HL-60 (cell line): ENCODE data around the gene MPP3.

Source experiments
- POLR2AphosphoS5 ChIP-seq: IDR thresholded peaks from 2 replicates; pipeline ENCODE4 v1.6.1; 2012; ENCODE audit warnings: low read depth
- SPI1 ChIP-seq: IDR thresholded peaks from 2 replicates; pipeline ENCODE4 v1.6.1; 2012; ENCODE audit warnings: low read depth, mild to moderate bottlenecking, borderline replicate concordance
- TF ChIP-seq, protein P1 (sequence below): IDR thresholded peaks from 2 replicates; pipeline ENCODE4 v1.6.1; 2012; ENCODE audit warnings: low read depth; ENCODE audit not compliant: insufficient replicate concordance
- TF ChIP-seq, protein P2 (sequence below): IDR thresholded peaks from one replicate; pipeline ENCODE4 v1.5.1; 2011; ENCODE audit warnings: low read length, control low read depth, inconsistent platforms; ENCODE audit not compliant: insufficient read depth

GRCh38 chr17:43800736-43801135, 32.2 kb downstream of the MPP3 start:
- TF ChIP-seq, protein P1, sequence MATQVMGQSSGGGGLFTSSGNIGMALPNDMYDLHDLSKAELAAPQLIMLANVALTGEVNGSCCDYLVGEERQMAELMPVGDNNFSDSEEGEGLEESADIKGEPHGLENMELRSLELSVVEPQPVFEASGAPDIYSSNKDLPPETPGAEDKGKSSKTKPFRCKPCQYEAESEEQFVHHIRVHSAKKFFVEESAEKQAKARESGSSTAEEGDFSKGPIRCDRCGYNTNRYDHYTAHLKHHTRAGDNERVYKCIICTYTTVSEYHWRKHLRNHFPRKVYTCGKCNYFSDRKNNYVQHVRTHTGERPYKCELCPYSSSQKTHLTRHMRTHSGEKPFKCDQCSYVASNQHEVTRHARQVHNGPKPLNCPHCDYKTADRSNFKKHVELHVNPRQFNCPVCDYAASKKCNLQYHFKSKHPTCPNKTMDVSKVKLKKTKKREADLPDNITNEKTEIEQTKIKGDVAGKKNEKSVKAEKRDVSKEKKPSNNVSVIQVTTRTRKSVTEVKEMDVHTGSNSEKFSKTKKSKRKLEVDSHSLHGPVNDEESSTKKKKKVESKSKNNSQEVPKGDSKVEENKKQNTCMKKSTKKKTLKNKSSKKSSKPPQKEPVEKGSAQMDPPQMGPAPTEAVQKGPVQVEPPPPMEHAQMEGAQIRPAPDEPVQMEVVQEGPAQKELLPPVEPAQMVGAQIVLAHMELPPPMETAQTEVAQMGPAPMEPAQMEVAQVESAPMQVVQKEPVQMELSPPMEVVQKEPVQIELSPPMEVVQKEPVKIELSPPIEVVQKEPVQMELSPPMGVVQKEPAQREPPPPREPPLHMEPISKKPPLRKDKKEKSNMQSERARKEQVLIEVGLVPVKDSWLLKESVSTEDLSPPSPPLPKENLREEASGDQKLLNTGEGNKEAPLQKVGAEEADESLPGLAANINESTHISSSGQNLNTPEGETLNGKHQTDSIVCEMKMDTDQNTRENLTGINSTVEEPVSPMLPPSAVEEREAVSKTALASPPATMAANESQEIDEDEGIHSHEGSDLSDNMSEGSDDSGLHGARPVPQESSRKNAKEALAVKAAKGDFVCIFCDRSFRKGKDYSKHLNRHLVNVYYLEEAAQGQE = no peak
- TF ChIP-seq, protein P2, sequence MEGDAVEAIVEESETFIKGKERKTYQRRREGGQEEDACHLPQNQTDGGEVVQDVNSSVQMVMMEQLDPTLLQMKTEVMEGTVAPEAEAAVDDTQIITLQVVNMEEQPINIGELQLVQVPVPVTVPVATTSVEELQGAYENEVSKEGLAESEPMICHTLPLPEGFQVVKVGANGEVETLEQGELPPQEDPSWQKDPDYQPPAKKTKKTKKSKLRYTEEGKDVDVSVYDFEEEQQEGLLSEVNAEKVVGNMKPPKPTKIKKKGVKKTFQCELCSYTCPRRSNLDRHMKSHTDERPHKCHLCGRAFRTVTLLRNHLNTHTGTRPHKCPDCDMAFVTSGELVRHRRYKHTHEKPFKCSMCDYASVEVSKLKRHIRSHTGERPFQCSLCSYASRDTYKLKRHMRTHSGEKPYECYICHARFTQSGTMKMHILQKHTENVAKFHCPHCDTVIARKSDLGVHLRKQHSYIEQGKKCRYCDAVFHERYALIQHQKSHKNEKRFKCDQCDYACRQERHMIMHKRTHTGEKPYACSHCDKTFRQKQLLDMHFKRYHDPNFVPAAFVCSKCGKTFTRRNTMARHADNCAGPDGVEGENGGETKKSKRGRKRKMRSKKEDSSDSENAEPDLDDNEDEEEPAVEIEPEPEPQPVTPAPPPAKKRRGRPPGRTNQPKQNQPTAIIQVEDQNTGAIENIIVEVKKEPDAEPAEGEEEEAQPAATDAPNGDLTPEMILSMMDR = no peak
- no peak for TF ChIP-seq POLR2AphosphoS5
- no peak for TF ChIP-seq SPI1
